NB4 (cell line): ENCODE data around the gene MXRA5.

Experiments
- CTCF ChIP-seq: IDR thresholded peaks from one replicate; pipeline ENCODE4 v1.5.1; 2012; ENCODE audit warnings: low read depth, low read length
- MAX ChIP-seq: IDR thresholded peaks from 2 replicates; pipeline ENCODE4 v1.6.1; 2011; ENCODE audit warnings: low read depth, low read length
- MYC ChIP-seq: IDR thresholded peaks from 2 replicates; pipeline ENCODE4 v1.6.1; 2011; ENCODE audit warnings: low read depth, low read length
- POLR2A ChIP-seq: IDR thresholded peaks from 2 replicates; pipeline ENCODE4 v1.6.1; 2011; ENCODE audit warnings: mild to moderate bottlenecking; ENCODE audit not compliant: insufficient read length; ENCODE audit errors: extremely low read depth

DNA sequence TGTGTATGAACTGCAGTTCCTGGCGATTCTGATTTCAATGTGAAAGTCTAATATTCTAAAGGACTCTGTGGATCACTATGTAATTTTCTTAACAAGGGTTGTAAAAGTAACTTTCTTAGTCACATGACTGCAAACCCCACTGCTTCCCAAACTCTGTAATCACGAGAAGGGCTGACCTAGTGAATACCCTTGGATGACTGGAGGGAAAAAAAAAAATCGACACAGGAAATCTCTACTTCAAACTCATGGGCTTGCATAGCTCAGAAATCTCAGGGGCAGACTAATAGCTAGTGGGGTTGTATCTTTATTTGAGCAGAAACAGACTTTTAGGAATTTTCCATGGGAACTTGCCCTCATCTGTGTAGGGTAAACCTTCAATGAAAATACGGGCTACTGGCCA is 4.8 kb upstream of the MXRA5 start:
- TF ChIP-seq POLR2A (no peak), CTCF (no peak), MAX (no peak), MYC (no peak)
